HG02588 (cell line): Measurements from ENCODE around the gene MAPK8.
A peak's percentile ranks its signal among the peaks of the same experiment; 100 is the strongest.
"Not testable (repeated sequence)": the region's sequence is repeated elsewhere in the genome, so short reads cannot be mapped to it uniquely, and the experiment has no call there.

Source experiments
- ATAC-seq: cut with Tn5 transposase; IDR thresholded peaks from one replicate; pipeline ENCODE4 v1.9.1; 2021; ENCODE audit warnings: mild to moderate bottlenecking, moderate library complexity; ENCODE audit not compliant: unreplicated experiment

MAPK8 gene

DNA sequence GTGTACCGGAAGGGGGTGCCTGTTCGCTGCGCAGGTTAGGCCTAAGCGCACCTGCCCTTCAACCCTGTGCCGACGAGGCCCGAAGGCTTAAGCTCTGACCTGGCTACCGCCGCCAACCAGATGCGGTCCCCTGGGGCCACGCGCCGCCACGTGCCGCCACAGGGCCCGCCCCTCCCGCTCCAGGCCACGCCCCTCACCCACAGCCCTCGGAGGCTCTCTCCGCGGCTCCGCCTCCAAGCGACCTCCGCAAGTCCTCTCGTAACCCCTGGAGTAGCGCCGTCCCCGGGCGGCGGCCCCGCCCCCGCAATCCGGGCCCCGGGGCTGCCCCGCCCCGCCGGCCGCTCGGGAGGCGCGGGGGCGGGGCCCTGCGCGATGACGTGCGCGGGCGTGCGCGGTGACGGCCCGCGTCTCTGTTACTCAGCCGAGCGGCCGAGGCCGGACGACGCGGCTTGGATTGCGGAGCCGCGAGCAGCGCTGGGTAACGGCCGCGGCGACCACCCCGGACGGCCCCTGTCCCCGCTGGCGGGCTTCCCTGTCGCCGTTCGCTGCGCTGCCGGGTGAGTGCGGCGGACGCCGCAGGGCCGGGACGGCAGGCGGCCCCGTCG is at the start of gene MAPK8:
Gene MAPK8, plus strand, starts transcription at position 413 of the 605 bp plus-strand sequence. CDS start 94,984 bp downstream, outside the sequence.
- peak; percentile 87 for ATAC-seq

DNA sequence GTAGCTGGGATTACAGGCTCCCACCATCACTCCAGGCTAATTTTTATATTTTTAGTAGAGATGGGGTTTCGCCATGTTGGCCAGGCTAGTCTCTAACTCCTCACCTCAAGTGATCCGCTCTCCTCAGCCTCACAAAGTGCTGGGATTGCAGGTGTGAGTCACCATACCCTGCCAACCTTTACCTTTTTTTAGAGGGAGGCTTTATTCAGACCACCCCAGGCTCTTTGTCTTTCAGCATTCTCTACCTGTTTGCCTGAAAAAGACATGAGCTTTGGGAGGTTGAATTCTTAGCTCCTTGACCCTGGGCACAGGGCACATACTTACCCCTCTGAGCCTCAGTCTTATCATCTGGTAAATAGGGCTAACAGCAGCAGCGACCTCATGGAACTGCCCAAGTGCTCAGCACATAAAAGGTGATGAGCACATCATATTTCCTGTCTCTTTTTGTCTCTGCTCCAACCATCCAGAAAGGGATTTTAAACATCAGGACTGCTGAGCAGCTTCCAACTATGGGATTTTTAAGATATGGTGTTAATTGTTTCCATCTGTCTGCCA is 49.0 kb upstream of the MAPK8 start:
- ATAC-seq = no peak

DNA sequence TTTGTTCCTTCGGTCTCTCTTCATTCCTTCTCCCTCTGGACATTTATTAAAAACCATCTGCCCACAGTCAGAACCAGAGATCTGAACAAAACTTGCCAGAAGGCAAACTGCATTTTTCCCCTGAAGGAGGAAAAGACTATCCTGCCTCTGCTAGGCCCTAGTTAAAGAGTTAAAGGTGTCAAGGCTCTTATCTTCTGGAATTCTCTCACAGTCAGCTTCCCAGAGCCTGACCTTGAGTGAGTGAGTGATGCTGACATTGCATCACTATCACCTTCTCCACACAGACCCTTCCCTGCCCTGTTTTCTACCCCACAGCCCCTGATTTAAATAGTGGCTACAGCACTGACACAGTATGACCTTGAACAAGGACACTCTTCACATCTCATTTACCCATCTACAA is 48.4 kb upstream of the MAPK8 start:
- no peak for ATAC-seq

DNA sequence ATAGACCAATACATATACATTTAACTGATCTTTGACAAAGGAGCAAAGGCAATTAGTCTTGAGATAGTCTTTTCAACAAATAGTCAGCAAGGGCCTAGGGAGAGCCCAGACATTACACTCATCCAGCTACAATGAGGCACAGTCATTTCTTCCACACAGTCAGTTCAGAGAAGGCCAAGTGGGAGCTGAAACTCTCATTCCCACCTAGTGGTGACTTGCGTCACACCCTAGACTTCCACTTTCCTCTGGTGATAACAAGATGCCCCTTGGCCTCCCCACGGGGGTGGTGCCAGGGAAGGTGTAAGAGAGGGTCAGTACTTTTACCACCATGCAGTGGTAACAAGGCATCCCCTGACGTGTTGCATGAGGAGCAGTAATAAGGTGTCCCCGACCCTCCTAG is 39.9 kb upstream of the MAPK8 start:
- no peak for ATAC-seq

DNA sequence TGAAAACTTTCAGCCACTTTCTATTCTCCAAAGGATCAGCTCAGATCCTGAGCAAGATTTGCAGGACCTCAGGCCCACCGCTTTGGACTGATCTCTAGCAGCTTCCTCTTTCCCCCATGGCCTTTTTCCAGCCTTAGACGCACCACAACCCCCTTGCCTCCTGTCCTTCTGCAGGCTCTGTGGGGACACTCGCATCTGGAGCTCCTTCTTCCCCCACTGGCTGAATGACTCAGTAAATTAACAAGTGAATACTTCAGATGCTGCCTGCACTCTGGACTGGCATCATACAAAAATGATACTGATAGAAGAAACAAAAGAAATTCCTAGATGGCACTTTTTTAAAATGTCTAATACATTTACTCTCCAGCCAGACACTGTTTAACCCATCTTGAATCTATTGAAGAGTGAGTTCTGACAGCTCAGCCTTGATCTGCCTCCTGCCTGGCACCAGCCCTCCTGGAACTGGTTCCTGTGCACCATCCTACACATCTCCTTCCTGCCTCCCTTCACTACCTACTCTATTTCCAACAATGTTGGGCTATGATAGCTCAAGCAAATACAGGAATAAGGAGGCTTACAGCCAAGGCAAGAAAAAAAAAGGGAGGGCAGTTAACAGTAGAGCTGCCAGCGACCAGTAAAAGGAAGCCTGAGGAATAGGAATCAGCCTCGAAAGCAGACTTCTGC is 35.3 kb upstream of the MAPK8 start:
- ATAC-seq = no peak

DNA sequence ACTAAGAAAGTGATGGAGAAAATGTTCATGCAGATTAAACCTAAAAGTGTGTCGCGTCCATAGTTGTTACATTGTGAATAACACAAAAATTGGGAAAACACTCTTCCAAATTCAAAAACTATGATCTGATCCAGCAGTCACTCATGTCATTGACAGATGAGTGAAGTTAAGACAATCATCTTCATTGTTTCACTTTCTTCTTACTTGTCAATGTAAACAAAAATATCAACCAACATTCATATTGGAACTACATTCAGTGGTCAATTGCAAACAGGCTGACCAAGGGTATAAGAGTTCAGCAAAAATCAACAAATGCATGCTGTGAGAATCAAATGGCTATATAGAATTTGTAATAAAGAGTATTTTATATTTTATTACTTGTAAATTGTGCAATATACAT is 33.8 kb upstream of the MAPK8 start:
- ATAC-seq = no peak

- no peak for ATAC-seq
These were observed 32.7 kb upstream of the MAPK8 start for GRCh38 chr10:48273741-48274140.

DNA sequence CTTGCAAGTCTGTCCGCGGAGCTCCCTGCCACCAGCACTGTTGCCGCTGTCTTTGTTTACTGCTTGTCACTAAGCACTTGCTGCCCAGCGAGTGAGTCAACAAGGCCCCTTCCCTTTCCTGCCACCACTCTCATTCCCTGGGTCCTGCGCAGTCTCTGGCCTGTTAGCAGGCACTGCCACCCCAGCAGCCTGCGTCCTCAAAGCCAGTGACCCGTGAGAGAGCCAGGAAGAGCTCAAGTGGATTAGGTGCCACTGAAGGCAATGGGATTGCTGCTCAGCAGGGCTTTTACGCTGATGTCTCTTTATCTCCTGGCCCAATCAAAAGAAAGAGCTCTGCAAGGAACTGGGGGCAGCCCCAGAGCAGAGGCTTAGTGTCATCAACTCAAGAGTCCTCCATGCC is 31.8 kb upstream of the MAPK8 start, which contains the start of gene FRMPD2:
Gene FRMPD2, minus strand, starts transcription at position 61 of the 400 bp plus-strand sequence. CDS start 129 bp downstream, outside the sequence.
- no peak for ATAC-seq

DNA sequence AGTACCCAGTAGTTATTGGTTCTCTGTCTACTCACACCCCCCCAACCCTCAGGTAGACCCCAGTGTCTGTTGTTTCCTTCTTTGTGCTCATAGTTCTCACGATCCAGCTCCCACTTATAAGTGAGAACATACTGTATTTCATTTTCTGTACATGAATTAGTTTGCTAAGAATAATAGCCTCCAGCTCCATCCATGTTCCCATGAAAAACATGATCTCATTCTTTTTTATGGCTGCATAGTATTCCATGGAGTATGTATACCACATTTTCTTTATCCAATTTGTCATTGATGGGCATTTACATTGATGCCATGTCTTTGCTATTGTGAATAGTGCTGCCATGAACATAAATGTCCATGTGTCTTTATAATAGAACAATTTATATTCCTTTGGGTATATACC is 29.4 kb upstream of the MAPK8 start:
- no peak for ATAC-seq

DNA sequence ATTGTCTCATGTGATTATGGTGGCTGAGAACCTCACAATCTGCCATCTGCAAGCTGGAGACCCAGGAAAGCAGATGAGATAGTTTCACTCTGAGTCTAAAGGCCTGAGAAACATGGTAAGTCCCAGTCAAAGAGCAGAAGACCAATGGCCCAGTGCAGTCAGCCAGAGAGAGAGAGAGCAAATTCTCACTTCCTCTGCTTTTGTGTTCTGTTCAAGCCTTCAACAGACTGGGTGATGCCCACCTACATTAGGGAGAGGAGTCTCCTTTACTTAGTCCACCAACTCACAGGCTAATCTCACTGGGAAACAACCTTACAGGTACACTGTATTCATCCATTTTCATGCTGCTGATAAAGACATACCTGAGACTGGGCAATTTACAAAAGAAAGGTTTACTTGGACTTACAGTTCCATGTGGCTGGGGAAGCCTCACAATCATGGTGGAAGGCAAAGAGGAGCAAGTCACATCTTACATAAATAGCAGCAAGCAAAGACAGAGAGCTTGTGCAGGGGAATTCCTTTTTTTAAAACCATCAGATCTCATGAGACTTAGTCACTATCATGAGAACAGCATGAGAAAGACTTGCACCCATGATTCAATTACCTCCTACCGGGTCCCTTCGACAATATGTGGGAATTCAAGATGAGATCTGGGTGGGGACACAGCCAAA is 27.3 kb upstream of the MAPK8 start:
- peak; percentile 79 for ATAC-seq

DNA sequence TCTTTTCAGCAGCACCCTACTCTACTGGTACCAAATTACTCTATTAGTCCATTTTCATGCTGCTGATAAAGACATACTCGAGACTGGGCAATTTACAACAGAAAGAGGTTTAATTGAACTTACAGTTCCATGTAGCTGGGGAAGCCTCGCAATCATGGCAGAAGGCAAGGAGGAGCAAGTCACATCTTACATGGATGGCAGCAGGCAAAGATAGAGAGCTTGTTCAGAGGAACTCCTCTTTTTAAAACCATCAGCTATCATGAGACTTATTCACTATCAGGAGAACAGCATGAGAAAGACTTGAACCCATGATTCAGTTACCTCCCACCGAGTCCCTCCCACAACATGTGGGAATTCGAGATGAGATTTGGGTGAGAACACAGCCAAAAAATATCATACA is 24.8 kb upstream of the MAPK8 start:
- ATAC-seq = not testable (repeated sequence)

DNA sequence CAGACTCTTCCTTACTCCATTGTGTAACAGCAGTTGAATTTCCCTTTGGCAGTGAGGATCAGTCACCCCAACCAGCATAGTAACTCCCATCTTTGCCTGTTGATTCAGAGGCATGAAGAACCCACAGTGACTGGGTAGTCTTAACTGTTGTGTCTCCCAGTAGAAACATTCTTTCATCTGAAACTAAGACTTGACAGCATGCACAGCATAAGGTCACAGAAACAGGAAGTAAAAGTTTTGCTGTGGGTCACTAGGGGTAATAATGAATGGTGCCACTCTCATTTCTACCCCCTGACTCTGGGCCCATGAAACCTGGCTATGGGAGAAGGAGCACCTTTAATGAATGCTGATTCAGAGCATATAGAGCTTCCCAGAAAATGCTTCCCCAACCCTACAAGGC is 23.6 kb upstream of the MAPK8 start:
- peak; percentile 67 for ATAC-seq

DNA sequence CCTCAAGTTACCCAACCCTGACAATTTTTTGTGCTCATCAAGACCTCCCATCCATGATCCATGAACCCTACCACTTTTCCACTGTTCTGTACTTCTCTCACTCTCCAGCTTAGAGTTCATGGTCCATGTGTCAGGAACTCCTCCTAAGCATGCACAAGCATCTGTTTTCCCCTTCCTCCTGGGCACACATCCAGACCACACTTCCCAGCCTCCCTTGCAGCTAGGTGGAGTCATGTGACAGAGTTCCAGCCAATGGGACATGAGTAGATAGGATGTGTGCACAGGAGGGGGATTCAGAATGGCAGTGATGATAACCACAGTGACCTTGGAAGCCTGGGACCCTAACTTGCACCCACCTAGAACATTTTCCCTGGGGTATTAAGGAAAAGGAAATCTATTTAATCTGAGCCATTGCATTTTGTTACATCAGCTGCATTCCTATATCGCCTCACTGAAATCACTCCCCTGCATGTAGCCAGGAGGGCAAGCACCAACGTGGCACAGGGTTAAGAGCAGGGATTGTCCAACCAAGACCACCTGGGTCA is 22.4 kb upstream of the MAPK8 start:
- no peak for ATAC-seq

DNA sequence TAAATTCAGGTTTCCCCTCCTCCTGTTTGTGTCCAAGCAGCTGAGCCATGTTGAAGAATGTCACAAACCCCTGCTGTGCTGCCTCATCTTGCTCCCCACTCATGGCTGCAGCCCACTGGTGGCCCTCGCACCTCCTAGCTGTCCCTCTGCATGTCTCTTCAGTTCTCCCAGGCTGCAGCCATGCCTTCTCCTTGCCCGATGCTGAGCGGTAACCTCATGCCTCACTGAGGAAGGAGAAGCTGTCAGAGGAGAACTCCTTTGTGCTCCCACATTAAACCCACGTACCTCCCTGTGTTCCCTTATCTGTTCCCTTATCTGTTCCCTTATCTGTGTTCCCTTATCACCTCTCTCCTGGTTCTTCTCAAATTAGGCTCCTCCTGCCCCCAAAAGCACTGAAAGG is 21.7 kb upstream of the MAPK8 start:
- no peak for ATAC-seq

DNA sequence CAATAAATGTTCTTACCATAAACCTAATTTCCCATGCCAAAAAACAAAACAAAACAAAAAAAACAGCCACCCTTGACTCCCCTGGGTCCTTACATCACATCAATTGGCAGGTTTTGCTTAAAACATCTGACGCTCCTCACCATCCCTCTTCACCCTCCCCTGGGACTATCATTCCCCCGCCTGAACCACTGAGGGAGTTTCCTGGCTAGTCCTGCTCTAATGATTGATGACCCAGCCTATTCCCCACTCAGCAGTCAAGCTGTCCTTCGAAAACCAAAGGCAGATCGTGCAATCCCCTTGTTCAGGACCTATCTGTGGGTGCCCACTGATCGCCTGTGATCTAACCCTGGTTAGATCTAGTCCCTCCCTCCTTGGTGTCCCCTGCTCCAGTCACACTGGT is 20.8 kb upstream of the MAPK8 start:
- no peak for ATAC-seq

DNA sequence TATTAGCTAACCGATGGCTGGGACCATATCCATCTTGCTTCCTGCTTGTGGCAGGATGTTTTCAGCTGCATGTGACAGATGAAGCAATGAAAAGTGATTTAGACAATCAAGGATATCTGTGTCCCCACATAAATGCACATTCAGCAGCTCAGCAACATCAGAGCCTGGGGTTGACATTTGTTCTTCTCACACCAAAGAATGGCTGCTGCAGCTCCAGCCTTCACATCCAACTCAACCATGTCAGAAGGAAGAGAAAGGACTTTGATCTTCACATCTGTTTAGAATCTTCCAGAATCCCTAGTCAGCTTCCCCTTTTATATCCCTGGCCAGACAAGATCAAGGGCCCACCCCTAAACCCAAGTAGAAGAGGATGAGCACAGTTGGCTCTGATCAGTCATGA is 20.1 kb upstream of the MAPK8 start:
- no peak for ATAC-seq

DNA sequence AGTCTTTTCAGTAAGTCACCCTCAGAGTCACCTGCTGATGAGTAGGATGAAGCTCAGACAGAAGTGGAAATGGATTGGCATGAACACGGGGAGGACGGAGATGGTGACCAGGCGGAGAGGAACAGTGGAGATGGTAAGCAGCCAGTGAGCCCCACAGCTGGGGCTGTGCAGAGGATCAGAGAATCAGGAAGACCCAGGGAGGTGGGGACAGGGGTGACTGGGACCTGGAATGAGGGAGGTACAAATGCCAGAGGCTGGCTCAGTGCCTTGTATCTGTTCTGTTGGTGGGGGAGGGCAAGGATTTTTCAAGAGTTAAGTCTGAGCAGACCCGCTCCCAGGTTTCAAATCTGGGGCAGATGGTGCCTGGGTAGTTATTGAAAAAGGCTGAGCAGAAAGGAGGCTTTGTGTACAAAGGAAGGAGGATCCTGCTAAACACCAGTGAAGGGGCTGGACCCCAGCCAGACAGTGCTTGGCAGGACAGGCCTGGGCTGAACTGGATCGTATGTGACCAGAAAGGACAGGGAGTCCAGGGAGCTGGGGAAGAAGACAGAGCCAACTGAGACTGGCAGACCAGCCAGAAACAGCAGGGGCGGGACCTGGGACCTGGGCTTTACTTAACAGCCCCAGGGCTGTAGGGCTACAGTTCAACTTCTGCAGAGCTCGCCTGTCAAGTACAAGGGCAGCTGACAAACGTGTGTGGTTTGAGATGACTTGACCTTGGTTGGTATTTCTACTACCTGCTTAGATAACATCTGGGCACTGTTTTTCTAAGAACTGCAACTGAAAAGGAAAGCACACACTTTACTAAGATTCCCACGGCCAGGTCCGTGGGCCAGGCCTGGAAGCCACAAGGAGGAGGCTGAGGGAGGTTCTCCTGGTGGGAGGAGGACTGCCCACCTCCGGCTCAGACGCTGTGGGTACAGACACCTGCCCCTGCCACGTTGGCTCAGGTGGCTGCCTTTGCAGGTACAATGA is 18.8 kb upstream of the MAPK8 start:
- ATAC-seq = no peak

DNA sequence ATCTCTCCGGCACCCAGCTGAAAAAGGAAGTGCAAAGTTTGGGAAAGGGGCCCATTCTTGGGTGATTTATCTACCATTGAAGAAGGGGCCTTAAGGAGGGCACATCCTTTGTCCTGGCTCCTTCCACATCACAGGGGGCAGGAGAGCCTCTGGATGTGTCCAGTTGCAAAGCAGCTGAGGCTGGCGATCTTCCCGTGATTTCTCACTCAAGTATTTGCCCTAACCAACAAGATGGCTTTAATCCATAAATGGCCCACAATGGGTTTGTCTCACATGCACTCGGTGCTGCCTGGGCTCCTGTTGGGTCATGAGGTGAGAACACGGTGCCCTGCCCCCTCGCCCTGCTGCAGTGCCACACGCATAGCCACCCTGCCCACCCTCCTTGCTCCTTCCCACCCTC is 17.8 kb upstream of the MAPK8 start:
- ATAC-seq = no peak

- peak; percentile 50 for ATAC-seq
These were observed 16.8 kb upstream of the MAPK8 start for GRCh38 chr10:48289501-48290238.

- no peak for ATAC-seq
These were observed 16.2 kb upstream of the MAPK8 start for GRCh38 chr10:48290286-48290685.
